GM20000 (cell line): Measurements from ENCODE around the gene CABP7.
"Not testable (repeated sequence)": the region's sequence is repeated elsewhere in the genome, so short reads cannot be mapped to it uniquely, and the experiment has no call there.

Experiments used
- DNase-seq: peaks from one replicate; pipeline ENCODE4 v3.0.0; 2012; ENCODE audit warnings: low spot score
- TF ChIP-seq, protein P1 (sequence below): IDR thresholded peaks from 2 replicates; pipeline ENCODE4 v1.5.1; 2012; ENCODE audit warnings: mild to moderate bottlenecking, control low read depth; ENCODE audit errors: extremely low read depth, missing control alignments

Gene CABP7

DNA sequence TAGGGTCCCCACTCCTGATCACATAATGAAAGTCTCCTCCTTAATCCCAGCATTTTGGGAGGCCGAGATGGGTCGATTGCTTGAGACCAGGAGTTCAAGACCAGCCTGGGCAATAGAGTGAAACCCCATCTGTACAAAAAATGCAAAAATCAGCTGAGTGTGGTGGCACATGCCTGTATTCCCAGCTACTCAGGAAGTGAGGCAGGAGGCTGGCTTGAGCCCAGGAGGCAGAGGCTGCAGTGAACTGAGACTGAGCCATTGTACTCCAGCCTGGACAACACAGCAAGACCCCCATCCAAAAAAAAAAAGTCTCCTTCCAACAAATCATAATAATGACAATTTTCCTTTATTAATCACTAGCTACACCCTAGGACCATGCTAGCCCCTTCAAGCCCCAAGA is 31.9 kb downstream of the CABP7 start:
- TF ChIP-seq, protein P1, sequence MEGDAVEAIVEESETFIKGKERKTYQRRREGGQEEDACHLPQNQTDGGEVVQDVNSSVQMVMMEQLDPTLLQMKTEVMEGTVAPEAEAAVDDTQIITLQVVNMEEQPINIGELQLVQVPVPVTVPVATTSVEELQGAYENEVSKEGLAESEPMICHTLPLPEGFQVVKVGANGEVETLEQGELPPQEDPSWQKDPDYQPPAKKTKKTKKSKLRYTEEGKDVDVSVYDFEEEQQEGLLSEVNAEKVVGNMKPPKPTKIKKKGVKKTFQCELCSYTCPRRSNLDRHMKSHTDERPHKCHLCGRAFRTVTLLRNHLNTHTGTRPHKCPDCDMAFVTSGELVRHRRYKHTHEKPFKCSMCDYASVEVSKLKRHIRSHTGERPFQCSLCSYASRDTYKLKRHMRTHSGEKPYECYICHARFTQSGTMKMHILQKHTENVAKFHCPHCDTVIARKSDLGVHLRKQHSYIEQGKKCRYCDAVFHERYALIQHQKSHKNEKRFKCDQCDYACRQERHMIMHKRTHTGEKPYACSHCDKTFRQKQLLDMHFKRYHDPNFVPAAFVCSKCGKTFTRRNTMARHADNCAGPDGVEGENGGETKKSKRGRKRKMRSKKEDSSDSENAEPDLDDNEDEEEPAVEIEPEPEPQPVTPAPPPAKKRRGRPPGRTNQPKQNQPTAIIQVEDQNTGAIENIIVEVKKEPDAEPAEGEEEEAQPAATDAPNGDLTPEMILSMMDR: no peak
- DNase-seq: no peak

DNA sequence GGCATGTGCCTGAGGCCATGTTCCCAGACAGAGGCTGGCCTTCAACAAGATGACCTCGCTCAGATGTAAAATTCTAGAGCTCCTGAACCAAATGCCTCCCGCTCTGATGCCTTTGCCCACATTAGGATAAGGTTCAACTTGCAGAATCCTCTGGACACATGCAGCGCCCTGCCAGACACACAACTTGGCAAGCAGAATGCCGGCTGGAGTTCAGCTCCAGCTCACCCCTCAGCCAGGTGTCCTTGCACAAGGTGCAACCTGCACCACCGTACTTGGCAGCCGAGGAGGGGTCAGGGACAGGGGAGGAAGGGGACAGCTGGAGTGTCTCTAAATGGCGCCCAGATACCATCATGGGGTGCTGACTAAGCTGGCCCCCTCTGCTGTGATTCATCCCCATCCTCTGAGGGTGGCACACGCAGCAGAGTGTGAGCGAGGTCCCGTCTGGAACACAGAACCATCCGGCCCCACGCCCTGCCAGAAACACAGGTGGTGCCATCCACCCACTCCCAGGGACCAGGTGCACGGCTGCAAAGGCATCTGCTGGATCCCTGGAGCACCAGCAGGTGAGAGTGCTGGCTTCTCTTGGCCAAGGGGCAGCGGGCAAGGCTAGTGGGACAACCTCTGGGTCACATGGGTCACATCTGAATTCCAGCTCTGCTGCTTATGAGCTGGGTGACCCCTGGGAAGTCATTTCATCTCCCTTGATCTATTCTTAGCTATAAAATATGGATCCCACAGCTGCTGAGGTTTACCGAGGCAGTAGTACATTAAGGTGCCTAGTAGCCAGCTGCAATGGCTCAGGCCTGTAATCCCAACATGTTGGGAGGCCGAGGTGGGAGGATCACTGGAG is 34.2 kb downstream of the CABP7 start:
- TF ChIP-seq, protein P1: no peak
- DNase-seq: no peak

DNA sequence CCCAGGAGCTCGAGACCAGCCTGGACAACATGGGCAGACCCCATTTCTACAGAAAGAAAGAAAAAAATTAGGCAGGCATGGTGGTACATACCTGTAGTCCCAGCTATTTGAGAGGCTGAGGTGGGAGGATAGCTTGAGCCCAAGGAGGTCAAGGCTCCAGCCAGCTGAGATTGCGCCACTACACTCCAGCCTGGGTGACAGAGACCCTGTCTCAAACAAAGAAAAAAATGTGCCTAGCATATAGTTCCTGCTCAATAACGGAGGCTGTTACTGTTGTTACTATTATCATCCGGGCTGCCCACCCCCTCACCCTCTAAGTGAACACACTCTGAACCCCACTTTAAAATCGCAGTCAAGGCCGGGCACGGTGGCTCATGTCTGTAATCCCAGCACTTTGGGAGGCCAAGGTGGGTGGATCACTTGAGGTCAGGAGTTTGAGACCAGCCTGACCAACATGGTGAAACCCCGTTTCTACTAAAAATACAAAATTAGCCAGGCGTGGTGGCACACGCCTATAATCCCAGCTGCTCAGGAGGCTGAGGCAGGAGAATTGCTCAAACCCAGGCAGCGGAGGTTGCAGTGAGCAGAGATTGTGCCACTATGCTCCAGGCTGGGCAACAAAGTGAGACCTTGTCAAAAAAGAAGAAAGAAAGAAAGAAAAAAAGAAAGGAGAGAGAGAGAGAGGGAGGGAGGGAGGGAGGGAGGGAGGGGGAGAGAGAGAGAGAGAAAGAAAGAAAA is 35.0 kb downstream of the CABP7 start:
- not testable (repeated sequence) for DNase-seq

DNA sequence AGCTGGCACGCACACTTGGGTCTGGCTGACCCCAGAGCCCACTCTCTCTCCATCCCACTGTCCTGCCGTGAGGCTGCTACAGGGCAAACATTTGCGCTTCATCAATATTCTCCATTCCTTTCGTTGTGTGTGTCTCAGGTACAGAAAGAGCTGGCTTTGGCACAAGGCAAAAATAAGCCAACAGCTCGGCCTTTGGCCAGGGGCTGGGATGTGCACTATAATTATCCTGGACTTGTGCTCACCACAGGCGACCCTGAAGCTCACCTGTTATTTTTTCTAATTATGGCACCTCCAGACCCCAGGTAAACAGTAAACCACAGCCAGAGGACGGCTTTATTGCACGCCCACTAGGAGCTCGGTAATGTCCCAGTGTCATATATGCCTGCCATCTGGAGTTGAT is 36.1 kb downstream of the CABP7 start:
- no peak for DNase-seq
- TF ChIP-seq, protein P1: no peak

- TF ChIP-seq, protein P1: no peak
- DNase-seq: no peak
Observed at GRCh38 chr22:29756341-29756740, 36.5 kb downstream of the CABP7 start.

- no peak for DNase-seq
- TF ChIP-seq, protein P1: no peak
Observed at GRCh38 chr22:29757096-29757495, 37.3 kb downstream of the CABP7 start.

- no peak for DNase-seq
- TF ChIP-seq, protein P1: no peak
Observed at GRCh38 chr22:29758068-29758622, 38.3 kb downstream of the CABP7 start.
